Spleen (tissue), 11 donors: ENCODE data around the gene TAGAP. TPM values are rescaled to one million over a fixed set of nuclear protein-coding genes. Genes with fewer than 3 reads are reported as not detected.
A peak's percentile ranks its signal among the peaks of the same experiment; 100 is the strongest.

Experiments used
- DNase-seq: peaks from one replicate; pipeline ENCODE4 v3.0.0-alpha.2; 2020
- H3K27ac ChIP-seq, 8 donors: fragments of 200-600 bp; sonication (generic) in 7 of 8; 1 replicate in 4 of 8; 2 replicates in 4 of 8; pipeline versions ENCODE4 v1.5.0 to v1.8.0; 2016 to 2021; ENCODE audit warnings: inconsistent platforms in 4 of 8, mild to moderate bottlenecking in 4 of 8, moderate library complexity in 1 of 8
- H3K27me3 ChIP-seq, 7 donors: fragments of 200-600 bp; sonication (generic) in 6 of 7; replicated peaks in 1 of 7; 1 replicate in 4 of 7; 2 replicates in 3 of 7; pipeline versions ENCODE4 v1.5.0 to v1.8.0; 2016 to 2021; ENCODE audit warnings: inconsistent platforms in 3 of 7, mild to moderate bottlenecking in 1 of 7
- H3K36me3 ChIP-seq, 6 donors: fragments of 200-600 bp; sonication (generic) in 5 of 6; 1 replicate in 4 of 6; 2 replicates in 2 of 6; pipeline versions ENCODE4 v1.5.0 to v1.8.0; 2016 to 2021; ENCODE audit warnings: inconsistent platforms in 2 of 6
- H3K4me1 ChIP-seq, 6 donors: fragments of 200-600 bp; sonication (generic) in 5 of 6; 1 replicate in 3 of 6; 2 replicates in 3 of 6; pipeline versions ENCODE4 v1.5.0 to v1.8.0; 2016 to 2021; ENCODE audit warnings: inconsistent platforms in 3 of 6
- H3K4me3 ChIP-seq, 8 donors: fragments of 200-600 bp; sonication (generic) in 7 of 8; 1 replicate in 4 of 8; 2 replicates in 4 of 8; pipeline versions ENCODE4 v1.5.0 to v1.8.0; 2016 to 2021; ENCODE audit warnings: inconsistent platforms in 4 of 8, mild to moderate bottlenecking in 4 of 8, moderate library complexity in 2 of 8
- H3K9me3 ChIP-seq, 8 donors: fragments of 200-600 bp; sonication (generic) in 7 of 8; 1 replicate in 4 of 8; 2 replicates in 4 of 8; pipeline versions ENCODE4 v1.5.0 to v1.8.0; 2016 to 2021; ENCODE audit warnings: inconsistent platforms in 4 of 8
- CTCF ChIP-seq, 11 experiments: fragments of 200-600 bp in 7 of 11; fragments of 450-650 bp in 4 of 11; sonication (generic) in 4 of 11; IDR thresholded peaks in 8 of 11; conservative IDR thresholded peaks in 3 of 11; 1 replicate in 7 of 11; 2 replicates in 4 of 11; pipeline versions ENCODE4 v1.4.0 to v1.8.0; 2016 to 2021; ENCODE audit warnings: antibody characterized with exemption in 11 of 11, inconsistent platforms in 4 of 11, mild to moderate bottlenecking in 1 of 11
- POLR2A ChIP-seq, 3 donors: fragments of 450-650 bp; IDR thresholded peaks; one replicate each; pipeline ENCODE4 v1.5.1; 2017; ENCODE audit warnings: antibody characterized with exemption in 3 of 3, mild to moderate bottlenecking in 1 of 3
- POLR2AphosphoS5 ChIP-seq, 3 donors: sonication (generic); formaldehyde crosslinking; IDR thresholded peaks; one replicate each; pipeline ENCODE4 v1.5.1; 2017; ENCODE audit warnings: antibody characterized with exemption in 3 of 3
- WGBS, 5 donors: extraction: QIAGEN DNeasy Blood & Tissue Kit in 3 of 5; methylation state at CpG; one replicate each; pipeline versions ENCODE4 v1.1.5 to v1.1.7; 2013 to 2018; 5-methylcytosine and 5-hydroxymethylcytosine counted together
- intact Hi-C: fragments of 100-400 bp; cut with DNase I; formaldehyde crosslinking; loops from one replicate; pipeline ENCODE4 v1.15.0; 2023; ENCODE audit warnings: low total_unique reads
- polyA plus RNA-seq, 3 donors: library from polyadenylated mRNA; stranded (reverse); fragments of 200-250 nt; gene quantifications; one replicate each; pipeline ENCODE4 v1.2.1, GENCODE V29; 2013
- total RNA-seq, 7 donors: library from RNA; depleted of rRNA in 3 of 7; stranded (reverse); fragments of >200 nt in 3 of 7; fragmentation: NEBNext Ultra II Directional in 4 of 7; extraction: Animal tissue kit (Norgen Biotek cat#: 25700) in 4 of 7; gene quantifications; one replicate each; pipeline versions ENCODE4 v1.1.0 to v1.2.1, GENCODE V29; 2016 to 2021
- donor health status: healthy with polysubstance abuse.
- donor health status: DM: no; HTN: no; CAD: no; lungs with moderate emphysema.
- donor health status: DM: no; HTN: no; CAD: no.
- donor health status: Bipolar disorder and iron deficiency.
- donor health status: healthy.
- donor health status: DM: no; HTN: no; CAD: no.
- donor health status: DM: yes; HTN: yes; CAD: no.

The TAGAP gene
- total and polyA plus RNA-seq, 10 donors = 13.6 to 63.9 (median 44.2) TPM

GRCh38 chr6:159074876-159075275 lies 30.1 kb upstream of the TAGAP start:
- no peaks in the 10 kb centered on the region for H3K27me3 ChIP-seq
- no peaks in the 10 kb centered on the region for H3K36me3 ChIP-seq
- DNase-seq = no peak
- 78 to 96% (median 89%) methylated on average over 2 of the region's 2 CpGs for WGBS, 5 donors
- H3K4me3 ChIP-seq = no peak overlapping the region
- no peak for TF ChIP-seq CTCF (IDR thresholded peaks at IDR 0.05 in 8 of 11, conservative IDR thresholded peaks at IDR 0.05 in 3 of 11)
- no peak for TF ChIP-seq POLR2A (IDR thresholded peaks at IDR 0.05)
- TF ChIP-seq POLR2AphosphoS5 (IDR thresholded peaks at IDR 0.05) = no peak
- peaks cover 0 to 50% (median 22%) of the 10 kb centered on the region in 6 donors for H3K4me1 ChIP-seq
- H3K9me3 ChIP-seq = no peaks in the 10 kb centered on the region
- no peak overlapping the region for H3K27ac ChIP-seq
- intact Hi-C loops = no loop called here

GRCh38 chr6:159074120-159074684 lies 29.4 kb upstream of the TAGAP start:
- Histone ChIP-seq H3K27me3 (no peaks in the 10 kb centered on the region), H3K9me3 (no peaks in the 10 kb centered on the region), H3K36me3 (no peaks in the 10 kb centered on the region), H3K4me1 (peaks cover 0 to 46% (median 20%) of the 10 kb centered on the region in 6 donors), H3K27ac (no peak overlapping the region), H3K4me3 (peak overlapping the region in 2 of 8 donors; percentile 22 to 55)
- intact Hi-C loops = no loop called here
- 37 to 79% (median 52%) methylated on average over 3 of the region's 3 CpGs for WGBS, 5 donors
- no peak for TF ChIP-seq POLR2A (IDR thresholded peaks at IDR 0.05)
- DNase-seq = no peak

GRCh38 chr6:159071843-159072769 lies 27.3 kb upstream of the TAGAP start:
- TF ChIP-seq POLR2A (IDR thresholded peaks at IDR 0.05) = no peak
- TF ChIP-seq POLR2AphosphoS5 (IDR thresholded peaks at IDR 0.05) = no peak
- no peak for TF ChIP-seq CTCF (IDR thresholded peaks at IDR 0.05 in 8 of 11, conservative IDR thresholded peaks at IDR 0.05 in 3 of 11)
- peaks cover 0 to 55% (median 27%) of the 10 kb centered on the region in 6 donors for H3K4me1 ChIP-seq
- no peaks in the 10 kb centered on the region for H3K9me3 ChIP-seq
- H3K4me3 ChIP-seq = no peak overlapping the region
- intact Hi-C loops = no loop called here
- 82 to 89% (median 86%) methylated on average over 7 of the region's 7 CpGs for WGBS, 5 donors
- H3K27me3 ChIP-seq = no peaks in the 10 kb centered on the region
- no peak overlapping the region for H3K27ac ChIP-seq
- DNase-seq = no peak
- no peaks in the 10 kb centered on the region for H3K36me3 ChIP-seq

GRCh38 chr6:159068904-159069578 lies 24.2 kb upstream of the TAGAP start:
- no peak overlapping the region for H3K4me3 ChIP-seq
- WGBS, 5 donors = 57 to 64% (median 58%) methylated on average over 16 to 17 of the region's 17 CpGs
- no peak for TF ChIP-seq POLR2A (IDR thresholded peaks at IDR 0.05)
- no peak for TF ChIP-seq CTCF (IDR thresholded peaks at IDR 0.05 in 8 of 11, conservative IDR thresholded peaks at IDR 0.05 in 3 of 11)
- no peaks in the 10 kb centered on the region for H3K27me3 ChIP-seq
- H3K27ac ChIP-seq = peak overlapping the region in 5 of 8 donors; percentile 28 to 93 (median 39)
- H3K4me1 ChIP-seq = peaks cover 0 to 57% (median 26%) of the 10 kb centered on the region in 6 donors
- DNase-seq = no peak
- intact Hi-C loops = no loop called here
- no peaks in the 10 kb centered on the region for H3K9me3 ChIP-seq
- no peaks in the 10 kb centered on the region for H3K36me3 ChIP-seq
